HL-60/S4 (cell line): ENCODE results near the gene SLC66A3.
"Not testable (repeated sequence)": the region's sequence is repeated elsewhere in the genome, so short reads cannot be mapped to it uniquely, and the experiment has no call there.

Experiments
- in situ Hi-C: fragments of 300-500 bp; cut with MboI; formaldehyde crosslinking; loops from 2 replicates; pipeline ENCODE4 v1.14.3; 2022; ENCODE audit warnings: low sequenced_read_pairs

Gene SLC66A3

GRCh38 chr2:11159574-11160170 lies 4.4 kb downstream of the SLC66A3 start:
- in situ Hi-C loops, result no loop called here

- in situ Hi-C loops, result no loop called here
Observed at GRCh38 chr2:11160256-11160655, 5.0 kb downstream of the SLC66A3 start.

DNA sequence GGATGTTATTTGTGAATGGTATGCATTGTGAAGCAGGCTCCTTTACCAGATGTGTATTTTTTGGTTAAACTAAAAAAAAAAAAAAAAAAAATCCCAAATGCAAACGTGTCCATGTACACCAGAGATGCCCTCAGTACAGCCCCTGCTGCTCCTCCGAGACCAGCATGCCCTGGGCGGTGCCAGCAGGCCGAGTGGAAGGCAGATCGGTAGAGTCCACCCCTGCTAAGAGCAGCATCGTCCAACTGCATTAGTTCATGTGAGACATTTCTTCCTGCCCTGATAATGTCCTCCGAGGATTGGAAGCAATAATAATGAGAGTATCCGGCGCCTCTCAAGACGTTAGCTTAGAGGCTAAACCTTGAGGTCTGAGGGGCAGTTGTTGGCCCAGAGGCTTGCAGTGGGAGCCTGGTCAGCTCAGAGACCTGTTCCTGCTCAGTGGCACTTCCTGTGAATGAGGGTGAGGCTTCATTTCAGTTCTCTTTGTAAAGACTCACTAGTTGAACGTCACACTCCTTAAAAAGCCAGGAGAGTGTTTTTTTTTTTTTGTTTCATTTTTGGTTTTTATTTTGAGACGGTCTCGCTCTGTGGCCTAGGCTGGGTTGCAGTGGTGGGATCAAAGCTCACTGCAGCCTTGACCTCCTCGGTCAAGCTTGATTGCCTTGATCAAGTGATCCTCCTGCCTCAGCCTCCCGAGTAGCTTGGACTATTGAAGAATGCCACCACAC lies 5.6 kb downstream of the SLC66A3 start:
- in situ Hi-C loops, result no loop called here

GRCh38 chr2:11161747-11162146 lies 6.5 kb downstream of the SLC66A3 start:
- in situ Hi-C loops, result no loop called here

DNA sequence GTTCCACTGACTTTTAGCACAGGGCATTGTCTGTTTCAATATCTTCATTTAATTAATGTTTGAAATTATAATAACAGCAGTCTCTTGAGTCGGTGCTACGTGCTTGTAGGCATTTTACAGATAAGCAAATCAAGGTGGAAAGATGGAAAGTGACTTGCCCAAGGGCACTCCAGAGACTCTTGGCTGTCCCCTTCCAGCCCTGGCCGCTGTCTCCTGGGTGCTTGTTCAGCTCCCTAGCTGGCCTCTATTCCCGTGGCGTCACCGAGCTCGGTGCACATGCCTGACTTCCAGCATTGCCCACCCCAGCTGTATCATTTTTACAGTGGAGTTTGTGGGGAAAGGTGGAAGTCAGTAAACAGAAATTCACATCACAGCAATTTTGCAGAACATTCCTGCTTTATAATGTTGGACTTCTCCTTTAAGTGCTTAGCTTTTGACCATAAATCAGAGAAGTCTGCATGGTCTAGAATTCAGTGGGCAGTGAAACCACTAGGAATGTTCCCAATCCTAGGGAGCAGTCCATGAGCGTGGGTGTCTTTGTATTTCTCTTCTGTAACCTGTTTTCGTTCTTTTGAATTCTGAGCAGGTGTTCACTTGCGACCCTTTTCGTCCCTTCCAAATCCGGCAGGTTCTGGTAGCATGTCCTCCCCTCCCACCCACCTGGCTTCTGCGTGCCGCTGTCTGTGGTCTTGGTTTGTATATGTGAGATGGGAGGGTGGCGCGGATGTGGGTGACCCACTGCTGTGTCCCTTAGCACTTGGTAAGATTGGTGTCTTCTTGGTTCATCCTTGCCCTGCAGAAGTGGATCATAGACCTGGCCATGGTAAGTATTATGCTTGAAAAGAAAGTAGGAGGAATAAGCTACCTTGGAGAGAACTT lies 8.4 kb downstream of the SLC66A3 start:
- in situ Hi-C loops, result no loop called here

- in situ Hi-C loops, result not testable (repeated sequence)
Observed at GRCh38 chr2:11165046-11165445, 9.8 kb downstream of the SLC66A3 start.

- in situ Hi-C loops, result no loop called here
Observed at GRCh38 chr2:11166476-11166875, 11.2 kb downstream of the SLC66A3 start.

- in situ Hi-C loops, result no loop called here
Observed at GRCh38 chr2:11168488-11168887, 13.2 kb downstream of the SLC66A3 start.

GRCh38 chr2:11169333-11169732 lies 14.1 kb downstream of the SLC66A3 start:
- in situ Hi-C loops, result no loop called here

- in situ Hi-C loops, result no loop called here
Observed at GRCh38 chr2:11174222-11174621, 19.0 kb downstream of the SLC66A3 start.

DNA sequence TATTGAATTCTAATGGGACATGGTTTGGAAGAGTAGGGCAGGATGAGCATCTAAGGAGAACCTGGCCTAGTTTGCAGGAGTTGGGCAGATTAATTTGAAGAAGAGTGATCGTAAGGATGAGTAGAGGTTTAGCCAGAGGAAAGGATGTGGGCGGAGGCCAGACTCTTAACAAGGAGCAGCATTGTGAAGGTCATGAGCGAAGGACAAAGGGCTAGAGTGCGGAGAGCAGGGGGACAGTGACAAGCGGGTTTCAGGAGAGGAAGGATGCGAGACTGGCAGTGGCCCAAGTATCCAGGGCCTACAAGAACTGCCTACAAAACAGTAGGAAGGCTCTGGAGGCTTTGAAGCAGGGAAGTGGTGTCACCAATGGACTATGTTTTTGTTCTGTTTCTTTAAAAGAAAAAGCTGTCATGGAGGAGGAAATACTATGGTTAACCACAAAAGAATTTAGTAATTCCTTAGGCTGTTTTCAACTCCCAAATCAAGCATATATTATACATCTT lies 20.1 kb downstream of the SLC66A3 start:
- in situ Hi-C loops, result no loop called here

- in situ Hi-C loops, result no loop called here
Observed at GRCh38 chr2:11177871-11178690, 22.8 kb downstream of the SLC66A3 start.

DNA sequence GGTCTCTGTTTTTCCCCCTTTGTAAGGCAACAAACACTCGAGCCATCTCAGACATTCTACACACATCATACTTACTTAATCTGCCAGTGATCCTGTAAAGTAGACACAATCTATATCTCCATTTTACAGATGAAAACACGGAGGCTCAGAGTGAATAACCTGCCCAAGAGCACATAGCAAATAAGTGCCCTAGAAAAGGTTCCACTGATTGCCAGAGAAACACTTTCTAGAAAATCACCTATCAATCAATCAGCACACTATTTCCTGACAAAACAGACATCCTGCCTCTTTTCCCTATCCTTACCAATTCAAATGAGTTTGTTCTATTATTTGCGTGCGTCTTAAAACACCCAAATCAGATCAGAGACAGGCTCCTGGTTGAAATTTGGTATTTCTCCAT lies 23.9 kb downstream of the SLC66A3 start:
- in situ Hi-C loops, result no loop called here

GRCh38 chr2:11179899-11180298 lies 24.6 kb downstream of the SLC66A3 start:
- in situ Hi-C loops, result no loop called here

- in situ Hi-C loops, result no loop called here
Observed at GRCh38 chr2:11180653-11181052, 25.4 kb downstream of the SLC66A3 start.

GRCh38 chr2:11182951-11183350 lies 27.7 kb downstream of the SLC66A3 start:
- in situ Hi-C loops, result no loop called here

DNA sequence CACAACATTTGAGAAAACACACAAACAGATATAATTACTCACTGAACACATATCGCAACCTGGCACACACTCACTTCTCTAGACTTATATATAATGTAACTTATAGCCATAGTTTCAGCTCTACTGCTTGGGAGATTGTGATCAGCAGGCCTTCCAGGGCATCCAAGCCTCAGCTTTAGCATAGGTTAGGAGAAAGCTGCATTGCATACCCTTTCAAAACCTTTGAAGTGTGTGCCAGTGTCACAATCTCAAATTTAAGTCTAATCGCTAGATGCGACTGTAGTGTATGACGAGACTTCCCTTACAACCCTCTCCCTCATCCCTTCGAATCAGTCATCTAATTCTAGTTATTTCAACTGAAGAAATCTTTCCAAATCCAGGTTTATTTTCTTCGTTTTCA lies 30.9 kb downstream of the SLC66A3 start:
- in situ Hi-C loops, result no loop called here

GRCh38 chr2:11187083-11187619 lies 31.9 kb downstream of the SLC66A3 start:
- in situ Hi-C loops, result no loop called here

DNA sequence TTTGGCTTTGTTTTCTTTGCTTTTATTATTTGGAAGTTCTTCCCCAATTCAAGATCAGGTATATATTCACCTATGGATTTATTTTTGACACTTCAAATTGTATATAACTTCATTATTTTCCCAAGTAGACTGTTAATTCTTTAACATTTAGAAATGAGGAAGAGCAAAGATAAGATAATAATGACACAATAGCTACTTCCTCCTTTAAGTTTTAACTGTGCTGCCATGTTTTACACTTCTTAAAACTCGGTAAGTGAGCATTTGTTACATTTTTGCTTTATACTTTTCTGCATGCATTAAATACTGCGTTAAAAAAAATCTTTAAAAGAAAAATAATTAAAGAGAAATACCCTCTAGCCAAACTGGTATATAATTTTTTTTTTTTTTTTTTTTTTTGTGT lies 32.5 kb downstream of the SLC66A3 start:
- in situ Hi-C loops, result no loop called here

GRCh38 chr2:11196246-11196645 lies 41.0 kb downstream of the SLC66A3 start:
- in situ Hi-C loops, result no loop called here
